Trophoblast cell (in vitro differentiated cells and primary cell): ENCODE measurements around the gene NME3.
A peak's percentile ranks its signal among the peaks of the same experiment; 100 is the strongest.

Experiments
- DNase-seq, 2 donors: peaks; one replicate each; pipeline ENCODE4 v3.0.0-alpha.2; 2016
- H2AFZ ChIP-seq: 2 replicates; pipeline ENCODE4 v1.6.1; 2013; ENCODE audit warnings: low read length, moderate library complexity, mild to moderate bottlenecking; ENCODE audit not compliant: insufficient read depth, poor library complexity
- H2AK5ac ChIP-seq: 2 replicates; pipeline ENCODE4 v1.6.1; 2013; ENCODE audit warnings: mild to moderate bottlenecking, low read length
- H2BK120ac ChIP-seq: 2 replicates; pipeline ENCODE4 v1.6.1; 2013; ENCODE audit warnings: low read length, mild to moderate bottlenecking, moderate library complexity; ENCODE audit not compliant: insufficient read depth, poor library complexity
- H2BK12ac ChIP-seq: 2 replicates; pipeline ENCODE4 v1.6.1; 2013; ENCODE audit warnings: mild to moderate bottlenecking, low read length, moderate library complexity
- H2BK5ac ChIP-seq: 2 replicates; pipeline ENCODE4 v1.6.1; 2013; ENCODE audit warnings: low read length, low read depth, moderate library complexity, mild to moderate bottlenecking; ENCODE audit not compliant: poor library complexity
- H3K14ac ChIP-seq: 2 replicates; pipeline ENCODE4 v1.6.1; 2013; ENCODE audit warnings: mild to moderate bottlenecking, low read length
- H3K18ac ChIP-seq: 2 replicates; pipeline ENCODE4 v1.6.1; 2013; ENCODE audit warnings: mild to moderate bottlenecking, low read length
- H3K23ac ChIP-seq: 2 replicates; pipeline ENCODE4 v1.6.1; 2013; ENCODE audit warnings: low read length
- H3K27ac ChIP-seq: 2 replicates; pipeline ENCODE4 v1.5.1; 2013; ENCODE audit warnings: low read depth, mild to moderate bottlenecking, inconsistent platforms, low read length, moderate library complexity
- H3K27me3 ChIP-seq: 2 replicates; pipeline ENCODE4 v1.6.1; 2013; ENCODE audit warnings: inconsistent platforms, mild to moderate bottlenecking, low read length, moderate library complexity; ENCODE audit not compliant: insufficient read depth
- H3K36me3 ChIP-seq, 2 experiments: 1 replicate in 1 of 2; 2 replicates in 1 of 2; pipeline ENCODE4 v1.6.1; 2013; ENCODE audit warnings: low read length in 2 of 2, mild to moderate bottlenecking in 2 of 2, moderate library complexity in 1 of 2; ENCODE audit not compliant: insufficient read depth in 2 of 2, control insufficient read depth in 1 of 2
- H3K4ac ChIP-seq: 2 replicates; pipeline ENCODE4 v1.6.1; 2013; ENCODE audit warnings: low read depth, mild to moderate bottlenecking, low read length, moderate library complexity
- H3K4me1 ChIP-seq, 2 experiments: 1 replicate in 1 of 2; 2 replicates in 1 of 2; pipeline ENCODE4 v1.6.1; 2013; ENCODE audit warnings: low read length in 2 of 2, mild to moderate bottlenecking in 2 of 2, moderate library complexity in 1 of 2; ENCODE audit not compliant: insufficient read depth in 2 of 2, control insufficient read depth in 1 of 2
- H3K4me2 ChIP-seq: 2 replicates; pipeline ENCODE4 v1.6.1; 2013; ENCODE audit warnings: inconsistent platforms, mild to moderate bottlenecking, low read length, moderate library complexity
- H3K4me3 ChIP-seq: 2 replicates; pipeline ENCODE4 v1.5.1; 2013; ENCODE audit warnings: mild to moderate bottlenecking, low read depth, low read length, inconsistent platforms
- H3K79me1 ChIP-seq: one replicate; pipeline ENCODE4 v1.6.1; 2013; ENCODE audit warnings: low read length
- H3K79me2 ChIP-seq: 2 replicates; pipeline ENCODE4 v1.6.1; 2013; ENCODE audit warnings: low read length, mild to moderate bottlenecking; ENCODE audit not compliant: control insufficient read depth, insufficient read depth, poor library complexity
- H3K9ac ChIP-seq: 2 replicates; pipeline ENCODE4 v1.6.1; 2013; ENCODE audit warnings: mild to moderate bottlenecking, low read length
- H3K9me3 ChIP-seq: 2 replicates; pipeline ENCODE4 v1.6.1; 2013; ENCODE audit warnings: low read depth, mild to moderate bottlenecking, control low read depth, inconsistent platforms, low read length; ENCODE audit not compliant: insufficient read depth
- H4K12ac ChIP-seq: 2 replicates; pipeline ENCODE4 v1.6.1; 2013; ENCODE audit warnings: low read depth, mild to moderate bottlenecking, low read length, moderate library complexity
- H4K8ac ChIP-seq: 2 replicates; pipeline ENCODE4 v1.6.1; 2013; ENCODE audit warnings: low read depth, mild to moderate bottlenecking, low read length, moderate library complexity
- H4K91ac ChIP-seq: one replicate; pipeline ENCODE4 v1.6.1; 2013; ENCODE audit warnings: low read depth, mild to moderate bottlenecking, low read length, moderate library complexity
- WGBS: extraction: QIAGEN DNeasy Blood & Tissue Kit; methylation state at CpG from one replicate; pipeline ENCODE4 v1.1.7; 2013; ENCODE audit warnings: missing lambda C conversion rate; ENCODE audit not compliant: insufficient read length, insufficient coverage; ENCODE audit errors: extremely low coverage; 5-methylcytosine and 5-hydroxymethylcytosine counted together

Gene NME3

DNA sequence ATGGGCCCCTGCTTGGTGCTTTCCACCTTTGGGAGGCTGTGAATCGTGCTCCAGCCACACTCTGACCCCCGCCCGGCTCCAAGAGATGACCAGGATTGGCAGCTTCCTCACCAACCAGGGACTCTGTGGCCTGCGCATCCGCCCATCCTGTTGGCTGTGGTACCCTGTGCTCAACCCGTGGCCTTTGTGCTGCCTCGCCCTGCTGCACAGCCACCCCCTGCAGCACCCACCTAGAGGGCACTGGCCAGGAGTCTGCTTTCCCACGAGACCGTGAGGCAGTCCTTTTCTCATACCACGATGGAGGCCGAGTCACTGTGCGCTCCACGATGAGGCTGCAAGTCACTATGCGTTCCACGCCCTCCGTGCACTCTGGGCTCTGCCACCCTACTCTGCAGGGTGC, 19.4 kb downstream of the NME3 start:
- no CpG with 5 or more reads among the region's 16 CpGs for WGBS
- Histone ChIP-seq H3K18ac (no peak overlapping the region), H2AFZ (no peak overlapping the region), H3K4ac (no peak overlapping the region), H3K36me3 (peaks cover 47 to 55% of the 10 kb centered on the region in 2 experiments), H3K4me1 (peaks cover 4% of the 10 kb centered on the region in 2 experiments), H3K9me3 (no peaks in the 10 kb centered on the region), H3K27ac (no peak overlapping the region), H2BK12ac (no peak overlapping the region), H4K8ac (no peak overlapping the region), H3K79me2 (peaks cover 3% of the 10 kb centered on the region), H4K12ac (no peak overlapping the region), H2AK5ac (no peak overlapping the region), H3K9ac (no peak overlapping the region), H2BK120ac (no peak overlapping the region), H4K91ac (no peak overlapping the region), H3K79me1 (peaks cover 4% of the 10 kb centered on the region), H3K14ac (no peak overlapping the region), H2BK5ac (no peak overlapping the region), H3K27me3 (no peaks in the 10 kb centered on the region), H3K23ac (no peak overlapping the region), H3K4me3 (no peak overlapping the region), H3K4me2 (no peak overlapping the region)
- DNase-seq: no peak

DNA sequence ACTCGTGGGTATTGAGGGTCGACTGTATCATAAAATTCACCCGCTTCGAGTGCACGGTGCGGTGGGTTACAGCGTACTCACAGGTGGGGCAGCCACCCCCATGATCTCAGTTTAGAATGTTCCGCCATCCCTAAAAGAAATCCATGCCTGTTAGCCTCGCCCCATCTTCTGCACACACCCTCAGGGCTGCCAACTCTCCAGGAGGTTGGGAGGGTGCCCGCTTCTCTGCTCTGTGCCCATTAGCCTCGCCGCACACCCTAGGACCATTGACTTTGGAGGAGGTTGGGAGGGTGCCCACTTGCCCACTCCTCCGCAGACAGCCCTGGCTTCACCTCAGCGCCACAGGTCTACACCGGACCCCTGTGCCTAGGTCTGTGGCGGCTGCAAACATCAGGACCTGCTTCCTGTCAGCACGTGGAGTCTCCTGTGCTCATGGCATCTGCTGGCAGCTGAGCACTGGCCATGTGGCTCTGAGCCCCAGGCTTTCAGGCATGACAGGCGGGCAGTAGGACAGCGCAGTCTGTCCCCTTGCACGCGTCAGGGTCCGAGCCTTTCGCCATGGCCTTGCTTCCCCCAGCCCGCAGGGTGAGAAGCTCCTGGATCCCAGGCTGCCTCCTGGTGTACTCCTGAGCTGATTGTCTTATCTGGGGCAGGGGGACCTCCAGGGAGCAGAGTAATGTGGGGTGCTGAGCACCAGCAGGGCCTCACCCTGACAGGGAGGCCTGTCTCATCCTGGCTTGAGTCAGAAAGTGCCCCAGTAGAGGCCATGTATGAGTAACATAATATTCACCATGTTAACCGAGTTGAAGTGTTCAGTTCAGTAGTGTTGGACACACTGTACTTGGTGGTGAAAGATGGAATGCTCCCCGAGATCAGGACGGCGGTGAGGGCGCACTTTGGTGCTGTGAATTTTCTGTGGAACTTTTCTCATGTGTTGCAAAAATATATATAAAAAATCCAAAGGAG, 21.9 kb downstream of the NME3 start:
- no peak overlapping the region for H2BK5ac ChIP-seq
- no peak overlapping the region for H2BK12ac ChIP-seq
- no peaks in the 10 kb centered on the region for H3K27me3 ChIP-seq
- no peak overlapping the region for H4K91ac ChIP-seq
- WGBS: no CpG with 5 or more reads among the region's 29 CpGs
- peaks cover 23 to 24% of the 10 kb centered on the region in 2 experiments for H3K4me1 ChIP-seq
- peaks cover 3% of the 10 kb centered on the region for H3K9me3 ChIP-seq
- H3K14ac ChIP-seq: no peak overlapping the region
- no peak overlapping the region for H3K9ac ChIP-seq
- H4K12ac ChIP-seq: no peak overlapping the region
- no peak overlapping the region for H3K27ac ChIP-seq
- H4K8ac ChIP-seq: no peak overlapping the region
- H2AFZ ChIP-seq: no peak overlapping the region
- no peak overlapping the region for H3K4me3 ChIP-seq
- no peak for DNase-seq
- peaks cover 20% of the 10 kb centered on the region for H3K79me1 ChIP-seq
- no peak overlapping the region for H2BK120ac ChIP-seq
- no peak overlapping the region for H3K23ac ChIP-seq
- H3K36me3 ChIP-seq: peaks cover 47 to 50% of the 10 kb centered on the region in 2 experiments
- H3K4me2 ChIP-seq: no peak overlapping the region
- H3K4ac ChIP-seq: no peak overlapping the region
- no peak overlapping the region for H3K18ac ChIP-seq
- peaks cover 15% of the 10 kb centered on the region for H3K79me2 ChIP-seq
- no peak overlapping the region for H2AK5ac ChIP-seq

DNA sequence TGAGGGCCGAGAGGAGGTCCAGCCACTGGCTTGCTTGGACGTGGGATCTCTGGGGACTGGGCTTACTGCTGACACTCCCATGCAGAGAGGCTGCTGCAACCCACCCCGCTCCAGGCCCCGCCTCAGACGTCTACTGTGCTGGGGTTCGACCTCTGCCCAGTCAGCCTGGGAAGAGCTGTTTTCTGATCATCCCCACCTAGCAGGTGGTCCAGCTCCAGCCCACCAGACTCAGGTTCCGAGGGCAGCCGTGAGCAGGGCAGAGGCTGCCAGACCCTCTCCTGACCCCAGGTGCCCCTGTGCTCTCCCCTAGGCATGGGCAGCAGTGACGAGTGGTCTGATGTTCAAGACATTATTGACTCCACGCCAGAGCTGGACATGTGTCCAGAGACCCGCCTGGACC, 23.4 kb downstream of the NME3 start:
- H3K4me1 ChIP-seq: peaks cover 26 to 32% of the 10 kb centered on the region in 2 experiments

DNA sequence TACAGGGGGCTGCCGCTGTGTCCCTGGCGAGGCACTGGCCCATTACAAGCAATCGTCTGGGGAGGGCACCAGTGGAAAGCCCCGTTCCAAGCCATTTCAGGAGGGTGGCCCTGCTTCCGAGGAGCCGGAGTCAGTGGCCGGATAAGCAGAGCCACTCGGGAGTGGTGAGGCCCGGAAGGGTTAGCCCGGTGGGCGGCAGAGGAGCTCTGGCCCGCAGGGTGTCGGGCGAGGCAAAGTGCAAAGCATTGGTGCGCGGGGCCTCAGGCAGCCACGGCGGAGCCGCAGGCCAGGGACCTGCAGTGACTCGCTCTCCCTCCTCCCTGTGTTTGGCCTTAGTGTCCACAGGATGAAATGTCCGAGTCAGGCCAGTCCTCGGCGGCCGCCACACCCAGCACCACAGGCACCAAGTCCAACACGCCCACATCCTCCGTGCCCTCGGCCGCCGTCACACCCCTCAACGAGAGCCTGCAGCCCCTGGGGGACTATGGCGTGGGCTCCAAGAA, 24.6 kb downstream of the NME3 start:
- Histone ChIP-seq H3K79me2 (peaks cover 15% of the 10 kb centered on the region), H3K79me1 (peaks cover 20% of the 10 kb centered on the region), H2BK120ac (peak overlapping the region; percentile 89), H3K4me3 (no peak overlapping the region), H3K4me2 (no peak overlapping the region), H3K27me3 (no peaks in the 10 kb centered on the region), H2AFZ (no peak overlapping the region), H3K14ac (peak overlapping the region; percentile 82), H2AK5ac (peak overlapping the region; percentile 61), H3K36me3 (peaks cover 45 to 46% of the 10 kb centered on the region in 2 experiments), H3K9ac (no peak overlapping the region), H2BK12ac (peak overlapping the region; percentile 62), H3K23ac (no peak overlapping the region), H3K4ac (peak overlapping the region; percentile 6), H2BK5ac (peak overlapping the region; percentile 51), H3K18ac (peak overlapping the region; percentile 72), H3K9me3 (peaks cover 7% of the 10 kb centered on the region), H4K8ac (peak overlapping the region; percentile 75), H4K12ac (peak overlapping the region; percentile 24), H3K4me1 (peaks cover 26 to 32% of the 10 kb centered on the region in 2 experiments), H3K27ac (peak overlapping the region; percentile 99), H4K91ac (peak overlapping the region; percentile 91)
- DNase-seq: peak; percentile 92 to 96
- no CpG with 5 or more reads among the region's 31 CpGs for WGBS

More for the DNA sequence above, 23.4 kb downstream of the NME3 start:
- H2BK5ac ChIP-seq: no peak overlapping the region
- H4K12ac ChIP-seq: no peak overlapping the region
- H2BK120ac ChIP-seq: no peak overlapping the region
- no peak overlapping the region for H3K4me2 ChIP-seq
- H4K91ac ChIP-seq: no peak overlapping the region
- peaks cover 20% of the 10 kb centered on the region for H3K79me1 ChIP-seq
- H3K4ac ChIP-seq: no peak overlapping the region
- no peak for DNase-seq
- H2AK5ac ChIP-seq: no peak overlapping the region
- H3K23ac ChIP-seq: no peak overlapping the region
- no peak overlapping the region for H3K18ac ChIP-seq
- H3K4me3 ChIP-seq: no peak overlapping the region
- H3K36me3 ChIP-seq: peaks cover 53 to 54% of the 10 kb centered on the region in 2 experiments
- no peak overlapping the region for H3K14ac ChIP-seq
- peaks cover 5% of the 10 kb centered on the region for H3K9me3 ChIP-seq
- H3K27me3 ChIP-seq: no peaks in the 10 kb centered on the region
- no peak overlapping the region for H3K27ac ChIP-seq
- no peak overlapping the region for H3K9ac ChIP-seq
- H4K8ac ChIP-seq: no peak overlapping the region
- peaks cover 15% of the 10 kb centered on the region for H3K79me2 ChIP-seq
- WGBS: no CpG with 5 or more reads among the region's 11 CpGs
- no peak overlapping the region for H2AFZ ChIP-seq
- peak overlapping the region; percentile 23 for H2BK12ac ChIP-seq
